HEK293 (cell line): Measurements from ENCODE around the gene ATP5F1D.

Source experiments
- CTCF ChIA-PET: fragments of 350-600 bp; formaldehyde crosslinking; extraction: SDS; loops from one replicate; lab custom pipeline; 2021; ENCODE audit warnings: antibody characterized with exemption; lab: Yijun Ruan, JAX
- POLR2A ChIA-PET: fragments of 300-600 bp; formaldehyde crosslinking; extraction: SDS; loops from one replicate; lab custom pipeline; 2020; ENCODE audit warnings: antibody characterized with exemption, inconsistent platforms; lab: Yijun Ruan, JAX
- H3K27ac ChIP-seq: fragments of 200-500 bp; sonication (Bioruptor generic); 2 replicates; pipeline ENCODE4 v1.5.1; 2014; ENCODE audit warnings: low read depth, low read length, control low read depth, inconsistent platforms; ENCODE audit errors: extremely low read depth
- H3K36me3 ChIP-seq, 2 experiments: fragments of 200-500 bp in 1 of 2; sonication (Bioruptor generic) in 1 of 2; 1 replicate in 1 of 2; 2 replicates in 1 of 2; pipeline ENCODE4 v1.5.1; 2014 to 2017; ENCODE audit warnings: inconsistent platforms in 2 of 2, low read length in 2 of 2; ENCODE audit not compliant: control insufficient read depth in 2 of 2, insufficient read depth in 1 of 2
- H3K4me1 ChIP-seq: fragments of 200-500 bp; sonication (Bioruptor generic); 2 replicates; pipeline ENCODE4 v1.5.1; 2014; ENCODE audit warnings: mild to moderate bottlenecking, low read length, inconsistent platforms; ENCODE audit not compliant: control insufficient read depth, insufficient read depth
- H3K4me3 ChIP-seq: 2 replicates; pipeline ENCODE4 v1.5.1; 2011; ENCODE audit warnings: low read depth, mild to moderate bottlenecking, control low read depth, low read length, moderate library complexity
- H3K9me3 ChIP-seq: fragments of 200-500 bp; sonication (Bioruptor generic); 2 replicates; pipeline ENCODE4 v1.5.1; 2014; ENCODE audit warnings: low read depth, low read length, inconsistent platforms; ENCODE audit not compliant: control insufficient read depth, insufficient read depth
- BCL11A ChIP-seq: fragments of 450-650 bp; formaldehyde crosslinking; IDR thresholded peaks from 2 replicates; pipeline ENCODE4 v1.5.1; 2016; ENCODE audit warnings: low read depth, missing biosample characterization, missing genetic modification characterization
- BCL11B ChIP-seq: fragments of 450-650 bp; formaldehyde crosslinking; IDR thresholded peaks from 2 replicates; pipeline ENCODE4 v1.5.1; 2016; ENCODE audit warnings: low read depth, missing biosample characterization, missing genetic modification characterization
- GLIS1 ChIP-seq: fragments of 450-650 bp; formaldehyde crosslinking; IDR thresholded peaks from 2 replicates; pipeline ENCODE4 v1.5.1; 2016; ENCODE audit warnings: missing biosample characterization, missing genetic modification characterization
- IKZF3 ChIP-seq: fragments of 450-650 bp; IDR thresholded peaks from 2 replicates; pipeline ENCODE4 v1.5.0; 2018; ENCODE audit warnings: missing biosample characterization, mild to moderate bottlenecking, missing genetic modification characterization, moderate library complexity
- SP2 ChIP-seq: fragments of 450-650 bp; formaldehyde crosslinking; IDR thresholded peaks from 2 replicates; pipeline ENCODE4 v1.5.1; 2016; ENCODE audit warnings: missing biosample characterization, missing genetic modification characterization
- TCF7L2 ChIP-seq: IDR thresholded peaks from 2 replicates; pipeline ENCODE4 v1.6.1; 2011; ENCODE audit warnings: low read depth, mild to moderate bottlenecking, inconsistent platforms, low read length, moderate library complexity, borderline replicate concordance
- ZBTB8A ChIP-seq: fragments of 450-650 bp; formaldehyde crosslinking; IDR thresholded peaks from 2 replicates; pipeline ENCODE4 v1.5.1; 2016; ENCODE audit warnings: missing biosample characterization, missing genetic modification characterization
- ZEB2 ChIP-seq: fragments of 450-650 bp; formaldehyde crosslinking; IDR thresholded peaks from 2 replicates; pipeline ENCODE4 v1.5.1; 2016; ENCODE audit warnings: missing biosample characterization, missing genetic modification characterization
- ZNF174 ChIP-seq: fragments of 450-650 bp; formaldehyde crosslinking; IDR thresholded peaks from 2 replicates; pipeline ENCODE4 v1.5.0; 2017; ENCODE audit warnings: missing biosample characterization, mild to moderate bottlenecking, missing genetic modification characterization
- ZNF335 ChIP-seq: fragments of 450-650 bp; formaldehyde crosslinking; conservative IDR thresholded peaks from 2 replicates; pipeline ENCODE4 v1.5.1; 2016; ENCODE audit warnings: missing biosample characterization, missing genetic modification characterization
- ZNF341 ChIP-seq: fragments of 450-650 bp; formaldehyde crosslinking; IDR thresholded peaks from 2 replicates; pipeline ENCODE4; 2016; ENCODE audit warnings: low read depth, missing biosample characterization, missing genetic modification characterization
- ZNF600 ChIP-seq: fragments of 450-650 bp; formaldehyde crosslinking; IDR thresholded peaks from 2 replicates; pipeline ENCODE4 v1.5.1; 2016; ENCODE audit warnings: missing biosample characterization, missing genetic modification characterization
- TF ChIP-seq, protein P1 (sequence below): fragments of 450-650 bp; formaldehyde crosslinking; IDR thresholded peaks from 2 replicates; pipeline ENCODE4 v1.5.1; 2016; ENCODE audit warnings: missing biosample characterization, missing genetic modification characterization
- TF ChIP-seq, protein P2 (sequence below): fragments of 450-650 bp; formaldehyde crosslinking; IDR thresholded peaks from 2 replicates; pipeline ENCODE4 v1.5.1; 2016; ENCODE audit warnings: missing biosample characterization, missing genetic modification characterization
- TF ChIP-seq, protein P3 (sequence below): fragments of 450-650 bp; formaldehyde crosslinking; IDR thresholded peaks from 2 replicates; pipeline ENCODE4 v1.5.1; 2016; ENCODE audit warnings: missing biosample characterization, missing genetic modification characterization
- TF ChIP-seq, protein P4 (sequence below): fragments of 450-650 bp; formaldehyde crosslinking; conservative IDR thresholded peaks from 2 replicates; pipeline ENCODE4 v1.5.1; 2016; ENCODE audit warnings: low read depth, missing biosample characterization, missing genetic modification characterization
- TF ChIP-seq, protein P5 (sequence below): fragments of 450-650 bp; formaldehyde crosslinking; IDR thresholded peaks from 2 replicates; pipeline ENCODE4 v1.5.0; 2017; ENCODE audit warnings: missing biosample characterization, missing genetic modification characterization, borderline replicate concordance

ATP5F1D gene

DNA sequence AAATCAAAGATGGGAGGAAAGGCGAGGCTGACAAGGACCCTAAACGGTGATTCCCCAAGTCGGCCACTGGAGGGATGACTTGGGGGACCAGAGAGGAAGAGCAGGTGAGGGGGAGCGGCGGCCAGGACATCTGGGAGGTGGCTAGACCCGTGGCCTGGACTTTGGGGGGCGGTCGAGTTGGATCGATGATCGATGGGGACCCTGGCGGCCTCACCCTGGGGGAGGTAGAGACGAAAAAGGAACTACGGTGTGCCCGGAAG, 19.9 kb downstream of the ATP5F1D start:
- TF ChIP-seq, protein P1, sequence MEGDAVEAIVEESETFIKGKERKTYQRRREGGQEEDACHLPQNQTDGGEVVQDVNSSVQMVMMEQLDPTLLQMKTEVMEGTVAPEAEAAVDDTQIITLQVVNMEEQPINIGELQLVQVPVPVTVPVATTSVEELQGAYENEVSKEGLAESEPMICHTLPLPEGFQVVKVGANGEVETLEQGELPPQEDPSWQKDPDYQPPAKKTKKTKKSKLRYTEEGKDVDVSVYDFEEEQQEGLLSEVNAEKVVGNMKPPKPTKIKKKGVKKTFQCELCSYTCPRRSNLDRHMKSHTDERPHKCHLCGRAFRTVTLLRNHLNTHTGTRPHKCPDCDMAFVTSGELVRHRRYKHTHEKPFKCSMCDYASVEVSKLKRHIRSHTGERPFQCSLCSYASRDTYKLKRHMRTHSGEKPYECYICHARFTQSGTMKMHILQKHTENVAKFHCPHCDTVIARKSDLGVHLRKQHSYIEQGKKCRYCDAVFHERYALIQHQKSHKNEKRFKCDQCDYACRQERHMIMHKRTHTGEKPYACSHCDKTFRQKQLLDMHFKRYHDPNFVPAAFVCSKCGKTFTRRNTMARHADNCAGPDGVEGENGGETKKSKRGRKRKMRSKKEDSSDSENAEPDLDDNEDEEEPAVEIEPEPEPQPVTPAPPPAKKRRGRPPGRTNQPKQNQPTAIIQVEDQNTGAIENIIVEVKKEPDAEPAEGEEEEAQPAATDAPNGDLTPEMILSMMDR (tag by site-specific recombination): peak; percentile 34; the same call in 1 of the 2 replicates
- peak; percentile 58; the same call in 1 of the 2 replicates for TF ChIP-seq ZEB2 (tag by site-specific recombination)
- TF ChIP-seq SP2: no peak
- TF ChIP-seq ZNF335 (tag by site-specific recombination): peak; percentile 57
- TF ChIP-seq, all 188 proteins: peak for 3
- H3K27ac ChIP-seq: peak overlapping the region; percentile 68; the same call in 1 of the 2 replicates
- H3K36me3 ChIP-seq: peaks cover 10 to 17% of the 10 kb centered on the region in 2 experiments
- ChIA-PET POLR2A (interaction anchor here (0.5 to 10.8 kb wide), 6 partner anchors 5 to 1031 kb away, joined by 3 to 407 read pairs (median 10); partner anchors contain the start of gene CIRBP), CTCF (interaction anchor here (1.0 to 11.3 kb wide), 2 partner anchors 9 to 17 kb away, joined by 3 to 299 read pairs; no protein-coding TSS in a partner anchor)
- peaks cover 28% of the 10 kb centered on the region for H3K4me1 ChIP-seq
- peak overlapping the region; percentile 55 for H3K4me3 ChIP-seq
- H3K9me3 ChIP-seq: no peaks in the 10 kb centered on the region

DNA sequence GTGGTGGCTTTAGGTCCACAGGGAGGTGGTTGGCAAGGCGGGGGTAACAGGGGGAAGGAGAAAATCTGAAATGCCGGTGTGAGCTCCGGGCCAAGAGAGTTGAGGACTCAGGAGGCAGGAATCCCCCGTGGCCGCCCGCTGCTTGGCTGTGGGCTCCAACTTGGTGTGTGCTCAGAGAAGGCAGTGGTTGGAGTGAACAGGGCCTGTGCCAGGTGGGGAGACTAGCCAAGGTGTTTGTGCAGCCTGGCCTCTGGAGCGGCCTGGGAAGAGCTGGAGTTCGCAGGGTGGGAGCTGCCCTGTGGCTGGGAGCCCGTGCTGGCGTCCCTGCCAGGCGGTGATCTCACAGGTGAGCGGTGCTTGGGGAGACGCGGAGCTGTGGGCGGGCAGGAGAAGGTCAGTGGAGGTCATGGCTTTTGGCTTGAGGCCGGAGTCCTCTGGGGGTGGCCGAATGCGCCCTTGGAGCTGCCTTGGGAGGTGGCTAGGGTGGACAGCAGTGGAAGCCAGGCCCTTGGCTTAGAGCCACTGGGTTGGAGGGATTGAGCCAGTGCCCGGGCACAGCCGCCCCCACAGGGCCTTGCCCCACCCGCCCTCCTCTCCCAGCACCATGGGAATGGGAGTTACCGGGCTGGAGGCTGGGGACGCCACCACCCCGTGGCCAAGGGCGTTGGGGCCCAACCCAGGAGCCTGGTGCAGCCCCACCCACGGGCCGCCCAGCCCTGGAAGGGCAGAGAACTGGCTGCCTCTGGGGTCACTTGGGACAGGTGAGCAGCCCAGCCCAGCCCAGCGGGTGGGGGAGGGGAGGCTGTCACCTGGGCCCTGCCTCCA, 20.5 kb downstream of the ATP5F1D start:
- CTCF ChIA-PET: interaction anchor here (1.0 to 11.3 kb wide), 2 partner anchors 9 to 17 kb away, joined by 3 to 299 read pairs; no protein-coding TSS in a partner anchor
- H3K27ac ChIP-seq: peak overlapping the region; percentile 68; the same call in 1 of the 2 replicates

More for the DNA sequence above, 20.5 kb downstream of the ATP5F1D start:
- Histone ChIP-seq H3K4me1 (peaks cover 27% of the 10 kb centered on the region), H3K36me3 (peaks cover 7 to 11% of the 10 kb centered on the region in 2 experiments), H3K4me3 (peak overlapping the region; percentile 55)
- peak; percentile 59 for TF ChIP-seq ZNF600 (tag by site-specific recombination)
- TF ChIP-seq BCL11A: peak; percentile 95
- peak; percentile 10; the same call in 1 of the 2 replicates for TF ChIP-seq SP2
- TF ChIP-seq IKZF3 (tag by site-specific recombination): 0 out of 2 replicates have a peak, but pooled peaks have one; percentile 57
- no peak for TF ChIP-seq TCF7L2
- TF ChIP-seq ZNF341 (tag by site-specific recombination): peak; percentile 87
- TF ChIP-seq ZNF174 (tag by site-specific recombination): no peak
- TF ChIP-seq, protein P2, sequence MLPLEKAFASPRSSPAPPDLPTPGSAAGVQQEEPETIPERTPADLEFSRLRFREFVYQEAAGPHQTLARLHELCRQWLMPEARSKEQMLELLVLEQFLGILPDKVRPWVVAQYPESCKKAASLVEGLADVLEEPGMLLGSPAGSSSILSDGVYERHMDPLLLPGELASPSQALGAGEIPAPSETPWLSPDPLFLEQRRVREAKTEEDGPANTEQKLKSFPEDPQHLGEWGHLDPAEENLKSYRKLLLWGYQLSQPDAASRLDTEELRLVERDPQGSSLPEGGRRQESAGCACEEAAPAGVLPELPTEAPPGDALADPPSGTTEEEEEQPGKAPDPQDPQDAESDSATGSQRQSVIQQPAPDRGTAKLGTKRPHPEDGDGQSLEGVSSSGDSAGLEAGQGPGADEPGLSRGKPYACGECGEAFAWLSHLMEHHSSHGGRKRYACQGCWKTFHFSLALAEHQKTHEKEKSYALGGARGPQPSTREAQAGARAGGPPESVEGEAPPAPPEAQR (tag by site-specific recombination): no peak
- TF ChIP-seq, protein P3, sequence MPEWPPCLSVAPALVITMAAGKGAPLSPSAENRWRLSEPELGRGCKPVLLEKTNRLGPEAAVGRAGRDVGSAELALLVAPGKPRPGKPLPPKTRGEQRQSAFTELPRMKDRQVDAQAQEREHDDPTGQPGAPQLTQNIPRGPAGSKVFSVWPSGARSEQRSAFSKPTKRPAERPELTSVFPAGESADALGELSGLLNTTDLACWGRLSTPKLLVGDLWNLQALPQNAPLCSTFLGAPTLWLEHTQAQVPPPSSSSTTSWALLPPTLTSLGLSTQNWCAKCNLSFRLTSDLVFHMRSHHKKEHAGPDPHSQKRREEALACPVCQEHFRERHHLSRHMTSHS: no peak
- peak; percentile 12; the same call in 1 of the 2 replicates for TF ChIP-seq GLIS1 (tag by site-specific recombination)
- TF ChIP-seq, protein P4, sequence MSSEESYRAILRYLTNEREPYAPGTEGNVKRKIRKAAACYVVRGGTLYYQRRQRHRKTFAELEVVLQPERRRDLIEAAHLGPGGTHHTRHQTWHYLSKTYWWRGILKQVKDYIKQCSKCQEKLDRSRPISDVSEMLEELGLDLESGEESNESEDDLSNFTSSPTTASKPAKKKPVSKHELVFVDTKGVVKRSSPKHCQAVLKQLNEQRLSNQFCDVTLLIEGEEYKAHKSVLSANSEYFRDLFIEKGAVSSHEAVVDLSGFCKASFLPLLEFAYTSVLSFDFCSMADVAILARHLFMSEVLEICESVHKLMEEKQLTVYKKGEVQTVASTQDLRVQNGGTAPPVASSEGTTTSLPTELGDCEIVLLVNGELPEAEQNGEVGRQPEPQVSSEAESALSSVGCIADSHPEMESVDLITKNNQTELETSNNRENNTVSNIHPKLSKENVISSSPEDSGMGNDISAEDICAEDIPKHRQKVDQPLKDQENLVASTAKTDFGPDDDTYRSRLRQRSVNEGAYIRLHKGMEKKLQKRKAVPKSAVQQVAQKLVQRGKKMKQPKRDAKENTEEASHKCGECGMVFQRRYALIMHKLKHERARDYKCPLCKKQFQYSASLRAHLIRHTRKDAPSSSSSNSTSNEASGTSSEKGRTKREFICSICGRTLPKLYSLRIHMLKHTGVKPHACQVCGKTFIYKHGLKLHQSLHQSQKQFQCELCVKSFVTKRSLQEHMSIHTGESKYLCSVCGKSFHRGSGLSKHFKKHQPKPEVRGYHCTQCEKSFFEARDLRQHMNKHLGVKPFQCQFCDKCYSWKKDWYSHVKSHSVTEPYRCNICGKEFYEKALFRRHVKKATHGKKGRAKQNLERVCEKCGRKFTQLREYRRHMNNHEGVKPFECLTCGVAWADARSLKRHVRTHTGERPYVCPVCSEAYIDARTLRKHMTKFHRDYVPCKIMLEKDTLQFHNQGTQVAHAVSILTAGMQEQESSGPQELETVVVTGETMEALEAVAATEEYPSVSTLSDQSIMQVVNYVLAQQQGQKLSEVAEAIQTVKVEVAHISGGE (tag by site-specific recombination): no peak
- TF ChIP-seq, protein P5, sequence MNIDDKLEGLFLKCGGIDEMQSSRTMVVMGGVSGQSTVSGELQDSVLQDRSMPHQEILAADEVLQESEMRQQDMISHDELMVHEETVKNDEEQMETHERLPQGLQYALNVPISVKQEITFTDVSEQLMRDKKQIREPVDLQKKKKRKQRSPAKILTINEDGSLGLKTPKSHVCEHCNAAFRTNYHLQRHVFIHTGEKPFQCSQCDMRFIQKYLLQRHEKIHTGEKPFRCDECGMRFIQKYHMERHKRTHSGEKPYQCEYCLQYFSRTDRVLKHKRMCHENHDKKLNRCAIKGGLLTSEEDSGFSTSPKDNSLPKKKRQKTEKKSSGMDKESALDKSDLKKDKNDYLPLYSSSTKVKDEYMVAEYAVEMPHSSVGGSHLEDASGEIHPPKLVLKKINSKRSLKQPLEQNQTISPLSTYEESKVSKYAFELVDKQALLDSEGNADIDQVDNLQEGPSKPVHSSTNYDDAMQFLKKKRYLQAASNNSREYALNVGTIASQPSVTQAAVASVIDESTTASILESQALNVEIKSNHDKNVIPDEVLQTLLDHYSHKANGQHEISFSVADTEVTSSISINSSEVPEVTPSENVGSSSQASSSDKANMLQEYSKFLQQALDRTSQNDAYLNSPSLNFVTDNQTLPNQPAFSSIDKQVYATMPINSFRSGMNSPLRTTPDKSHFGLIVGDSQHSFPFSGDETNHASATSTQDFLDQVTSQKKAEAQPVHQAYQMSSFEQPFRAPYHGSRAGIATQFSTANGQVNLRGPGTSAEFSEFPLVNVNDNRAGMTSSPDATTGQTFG (tag by site-specific recombination): no peak
- peak; percentile 97 for TF ChIP-seq BCL11B (tag by site-specific recombination)
- peak; percentile 35; the same call in 1 of the 2 replicates for TF ChIP-seq ZBTB8A (tag by site-specific recombination)
- TF ChIP-seq, all 188 proteins: peak for 8
- POLR2A ChIA-PET: interaction anchor here (0.5 to 10.8 kb wide), 6 partner anchors 4 to 1030 kb away, joined by 3 to 407 read pairs (median 10); partner anchors contain the start of gene CIRBP
- H3K9me3 ChIP-seq: no peaks in the 10 kb centered on the region
